IMR-90 (cell line): ENCODE measurements around the gene DPPA3.

Experiments used
- CEBPB ChIP-seq: IDR thresholded peaks from 2 replicates; pipeline ENCODE4 v1.6.1; 2012; ENCODE audit warnings: low read depth, low read length, improper control_type of control experiment
- CTCF ChIP-seq: conservative IDR thresholded peaks from 2 replicates; pipeline ENCODE4 v1.5.1; 2012; ENCODE audit warnings: mild to moderate bottlenecking, low read depth, low read length, improper control_type of control experiment
- ELK1 ChIP-seq: fragments of 150-350 bp; IDR thresholded peaks from 2 replicates; pipeline ENCODE4 v1.6.1; 2016; ENCODE audit warnings: low read depth, mild to moderate bottlenecking, low read length, moderate library complexity, borderline replicate concordance
- MAFK ChIP-seq: IDR thresholded peaks from 2 replicates; pipeline ENCODE4 v1.6.1; 2012; ENCODE audit warnings: low read depth, low read length, improper control_type of control experiment
- MAZ ChIP-seq: IDR thresholded peaks from 2 replicates; pipeline ENCODE4 v1.6.1; 2012; ENCODE audit warnings: low read depth, mild to moderate bottlenecking, low read length, improper control_type of control experiment, moderate library complexity, borderline replicate concordance
- MXI1 ChIP-seq: IDR thresholded peaks from 2 replicates; pipeline ENCODE4 v1.6.1; 2012; ENCODE audit warnings: low read depth, mild to moderate bottlenecking, low read length, moderate library complexity, borderline replicate concordance
- POLR2A ChIP-seq: IDR thresholded peaks from 2 replicates; pipeline ENCODE4 v1.6.1; 2012; ENCODE audit warnings: mild to moderate bottlenecking, low read depth, low read length
- RAD21 ChIP-seq: IDR thresholded peaks from 2 replicates; pipeline ENCODE4 v1.6.1; 2012; ENCODE audit warnings: low read length, improper control_type of control experiment
- RCOR1 ChIP-seq: IDR thresholded peaks from 2 replicates; pipeline ENCODE4 v1.6.1; 2012; ENCODE audit warnings: mild to moderate bottlenecking, low read length, improper control_type of control experiment; ENCODE audit not compliant: insufficient replicate concordance
- RFX5 ChIP-seq: IDR thresholded peaks from 2 replicates; pipeline ENCODE4 v1.8.0; 2012; ENCODE audit warnings: low read depth, mild to moderate bottlenecking, low read length, moderate library complexity
- SMC3 ChIP-seq: fragments of 150-350 bp; IDR thresholded peaks from 2 replicates; pipeline ENCODE4 v1.6.1; 2016; ENCODE audit warnings: low read depth, mild to moderate bottlenecking, antibody characterized with exemption, low read length, moderate library complexity
- USF2 ChIP-seq: fragments of 150-350 bp; IDR thresholded peaks from 2 replicates; pipeline ENCODE4 v1.6.1; 2017; ENCODE audit warnings: mild to moderate bottlenecking, antibody characterized with exemption, low read length, low read depth

DNA sequence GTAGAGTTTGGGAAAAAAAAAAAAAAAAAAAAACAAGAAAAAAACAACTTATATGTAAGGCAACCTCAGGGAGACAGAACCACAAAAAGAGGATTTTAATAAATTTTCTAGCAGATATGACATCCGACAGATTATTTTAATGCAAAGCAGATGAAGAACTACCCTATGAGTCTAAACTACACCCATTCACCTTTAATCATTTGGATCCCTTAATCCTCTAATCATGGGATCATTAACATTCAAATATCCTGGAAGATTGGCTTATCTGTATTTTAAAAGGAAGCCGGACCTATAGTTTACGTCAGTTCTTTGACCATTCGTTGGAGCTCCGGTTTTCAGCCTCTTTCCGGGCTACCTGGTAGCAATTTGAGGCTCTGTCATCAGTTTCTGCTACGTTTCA is at the start of gene DPPA3:
- no peak for TF ChIP-seq CTCF
- TF ChIP-seq MXI1, result no peak
- no peak for TF ChIP-seq USF2
- no peak for TF ChIP-seq POLR2A
- no peak for TF ChIP-seq SMC3
- no peak for TF ChIP-seq ELK1
- no peak for TF ChIP-seq MAZ
- TF ChIP-seq RCOR1, result no peak
- TF ChIP-seq CEBPB, result no peak
- TF ChIP-seq RAD21, result no peak
- no peak for TF ChIP-seq RFX5
- no peak for TF ChIP-seq MAFK
